ENCODE results near the gene TRAIP. TPM values are rescaled to one million over a fixed set of nuclear protein-coding genes. Genes with fewer than 3 reads are reported as not detected.
A peak's percentile ranks its signal among the peaks of the same experiment; 100 is the strongest.

TRAIP gene
- total and polyA plus RNA-seq, 2 experiments from 2014 or later = 6.7 to 13.3 TPM

DNA sequence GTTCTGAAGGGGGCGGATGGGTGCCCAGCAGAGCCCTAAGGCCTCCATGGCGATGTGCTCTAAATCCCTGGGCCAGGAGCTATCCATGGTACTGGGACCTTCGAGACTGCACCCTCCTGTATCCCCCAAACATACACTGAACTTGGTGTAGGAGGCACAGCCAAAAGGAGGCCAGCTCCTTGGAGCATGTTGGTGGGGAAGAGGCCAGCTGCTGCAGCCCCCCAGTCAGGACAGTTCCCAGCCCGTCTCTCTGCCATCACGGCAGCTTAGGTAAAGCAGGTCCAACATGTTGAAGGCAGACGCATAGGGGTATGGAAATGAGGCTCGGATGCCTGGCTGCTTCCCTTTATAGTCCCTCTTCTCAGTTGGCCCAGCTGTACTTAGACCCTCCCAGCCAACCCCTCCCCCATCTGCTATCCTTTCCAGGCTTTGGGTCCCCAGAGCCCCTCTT, 11.5 kb upstream of the TRAIP start:
- no peaks in the 10 kb centered on the region for H3K9me3 ChIP-seq (ENCODE audit: low read depth)
- peak; percentile 60 to 83 for DNase-seq (ENCODE audit: low read depth in 1 of 2, low spot score in 1 of 2)
- no peak overlapping the region for H3K27ac ChIP-seq
- H3K4me3 ChIP-seq = no peak overlapping the region
- peaks cover 44% of the 10 kb centered on the region for H3K27me3 ChIP-seq
- TF ChIP-seq, protein P1, sequence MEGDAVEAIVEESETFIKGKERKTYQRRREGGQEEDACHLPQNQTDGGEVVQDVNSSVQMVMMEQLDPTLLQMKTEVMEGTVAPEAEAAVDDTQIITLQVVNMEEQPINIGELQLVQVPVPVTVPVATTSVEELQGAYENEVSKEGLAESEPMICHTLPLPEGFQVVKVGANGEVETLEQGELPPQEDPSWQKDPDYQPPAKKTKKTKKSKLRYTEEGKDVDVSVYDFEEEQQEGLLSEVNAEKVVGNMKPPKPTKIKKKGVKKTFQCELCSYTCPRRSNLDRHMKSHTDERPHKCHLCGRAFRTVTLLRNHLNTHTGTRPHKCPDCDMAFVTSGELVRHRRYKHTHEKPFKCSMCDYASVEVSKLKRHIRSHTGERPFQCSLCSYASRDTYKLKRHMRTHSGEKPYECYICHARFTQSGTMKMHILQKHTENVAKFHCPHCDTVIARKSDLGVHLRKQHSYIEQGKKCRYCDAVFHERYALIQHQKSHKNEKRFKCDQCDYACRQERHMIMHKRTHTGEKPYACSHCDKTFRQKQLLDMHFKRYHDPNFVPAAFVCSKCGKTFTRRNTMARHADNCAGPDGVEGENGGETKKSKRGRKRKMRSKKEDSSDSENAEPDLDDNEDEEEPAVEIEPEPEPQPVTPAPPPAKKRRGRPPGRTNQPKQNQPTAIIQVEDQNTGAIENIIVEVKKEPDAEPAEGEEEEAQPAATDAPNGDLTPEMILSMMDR (IDR thresholded peaks at IDR 0.05; ENCODE audit: low read depth, low read length) = no peak
- H3K36me3 ChIP-seq = no peaks in the 10 kb centered on the region
- H3K4me1 ChIP-seq (ENCODE audit: low read depth) = peaks cover 9% of the 10 kb centered on the region

DNA sequence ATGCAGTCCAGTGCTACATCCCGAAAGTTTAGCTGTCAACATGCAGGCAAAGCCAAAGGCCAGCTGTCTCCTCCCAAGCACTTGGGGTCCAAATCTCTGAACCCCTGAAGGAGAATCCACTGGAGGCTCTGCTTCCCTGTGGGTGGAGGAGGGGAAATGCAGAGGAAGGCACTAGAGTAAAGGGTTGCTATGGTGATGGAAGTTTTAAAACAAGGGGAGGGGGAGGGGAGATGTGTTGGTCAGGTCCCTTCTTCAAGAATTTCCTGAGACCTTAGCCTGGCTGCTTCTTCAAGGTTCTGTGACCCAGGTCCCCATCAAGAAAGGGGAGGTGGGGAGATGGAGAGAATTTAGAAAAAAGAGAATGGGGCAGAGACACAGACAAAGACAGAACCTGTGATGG, 11.0 kb upstream of the TRAIP start:
- TF ChIP-seq, protein P1 (IDR thresholded peaks at IDR 0.05; ENCODE audit: low read depth, low read length) = no peak
- Histone ChIP-seq H3K9me3 (ENCODE audit: low read depth) (no peaks in the 10 kb centered on the region), H3K4me1 (ENCODE audit: low read depth) (peaks cover 9% of the 10 kb centered on the region), H3K36me3 (no peaks in the 10 kb centered on the region), H3K27me3 (peaks cover 49% of the 10 kb centered on the region), H3K4me3 (no peak overlapping the region), H3K27ac (no peak overlapping the region)
- no peak for DNase-seq (ENCODE audit: low read depth in 1 of 2, low spot score in 1 of 2)

DNA sequence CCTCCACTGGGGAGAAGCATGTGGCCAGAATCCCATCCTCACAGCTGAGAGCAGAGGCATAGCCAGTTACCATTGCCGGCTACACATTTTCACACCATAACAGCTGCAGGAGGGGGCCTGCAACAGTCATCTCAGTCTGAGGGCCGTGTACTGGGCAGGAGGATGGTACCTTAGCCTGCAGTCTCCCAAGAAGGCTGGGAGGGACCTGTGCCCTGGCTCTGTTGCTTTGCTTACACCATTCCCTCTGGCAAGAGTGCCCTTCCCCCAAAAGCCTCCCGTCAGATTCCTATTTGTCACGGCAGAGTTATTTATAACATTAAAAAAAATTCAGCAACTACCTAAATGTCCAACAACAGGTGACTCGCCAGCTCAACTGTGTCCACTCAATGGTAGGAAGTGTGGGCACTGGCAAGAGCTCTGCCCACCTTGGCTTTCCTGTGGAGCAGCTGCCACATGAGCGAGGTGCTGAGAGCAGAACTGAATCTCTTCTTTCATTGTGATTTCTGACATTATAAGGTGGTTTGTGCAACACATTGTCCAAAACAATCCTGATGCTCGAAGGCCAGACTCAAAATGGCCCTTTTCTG, 8.9 kb upstream of the TRAIP start:
- no peak for DNase-seq (ENCODE audit: low read depth in 1 of 2, low spot score in 1 of 2)
- H3K4me3 ChIP-seq = no peak overlapping the region
- no peaks in the 10 kb centered on the region for H3K9me3 ChIP-seq (ENCODE audit: low read depth)
- H3K27ac ChIP-seq = no peak overlapping the region
- TF ChIP-seq, protein P1 (IDR thresholded peaks at IDR 0.05; ENCODE audit: low read depth, low read length) = no peak
- peaks cover 5% of the 10 kb centered on the region for H3K4me1 ChIP-seq (ENCODE audit: low read depth)
- H3K36me3 ChIP-seq = no peaks in the 10 kb centered on the region
- H3K27me3 ChIP-seq = peaks cover 38% of the 10 kb centered on the region

DNA sequence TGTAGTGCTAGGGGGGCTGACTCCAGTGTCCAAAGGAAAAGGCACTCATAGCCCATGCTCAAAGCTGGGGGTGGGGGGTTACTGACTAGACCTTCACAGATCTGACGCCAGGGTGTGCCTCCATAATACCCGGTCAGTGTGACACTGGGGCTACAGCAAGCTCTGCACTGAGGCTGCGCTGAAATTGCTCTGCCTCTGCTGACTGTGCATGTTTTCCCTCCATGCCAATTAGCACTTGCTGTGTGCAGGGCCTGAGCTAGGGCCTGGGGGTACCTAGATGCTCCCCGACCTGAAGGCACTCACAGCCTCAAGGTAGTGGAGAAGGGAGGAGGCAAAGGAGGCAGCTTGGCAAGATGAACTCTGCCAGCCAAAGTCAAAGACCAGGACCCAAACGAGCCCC, 8.1 kb upstream of the TRAIP start:
- Histone ChIP-seq H3K9me3 (ENCODE audit: low read depth) (no peaks in the 10 kb centered on the region), H3K36me3 (no peaks in the 10 kb centered on the region), H3K4me3 (no peak overlapping the region), H3K4me1 (ENCODE audit: low read depth) (peaks cover 5% of the 10 kb centered on the region), H3K27me3 (peaks cover 30% of the 10 kb centered on the region), H3K27ac (no peak overlapping the region)
- TF ChIP-seq, protein P1 (IDR thresholded peaks at IDR 0.05; ENCODE audit: low read depth, low read length) = no peak
- no peak for DNase-seq (ENCODE audit: low read depth in 1 of 2, low spot score in 1 of 2)

DNA sequence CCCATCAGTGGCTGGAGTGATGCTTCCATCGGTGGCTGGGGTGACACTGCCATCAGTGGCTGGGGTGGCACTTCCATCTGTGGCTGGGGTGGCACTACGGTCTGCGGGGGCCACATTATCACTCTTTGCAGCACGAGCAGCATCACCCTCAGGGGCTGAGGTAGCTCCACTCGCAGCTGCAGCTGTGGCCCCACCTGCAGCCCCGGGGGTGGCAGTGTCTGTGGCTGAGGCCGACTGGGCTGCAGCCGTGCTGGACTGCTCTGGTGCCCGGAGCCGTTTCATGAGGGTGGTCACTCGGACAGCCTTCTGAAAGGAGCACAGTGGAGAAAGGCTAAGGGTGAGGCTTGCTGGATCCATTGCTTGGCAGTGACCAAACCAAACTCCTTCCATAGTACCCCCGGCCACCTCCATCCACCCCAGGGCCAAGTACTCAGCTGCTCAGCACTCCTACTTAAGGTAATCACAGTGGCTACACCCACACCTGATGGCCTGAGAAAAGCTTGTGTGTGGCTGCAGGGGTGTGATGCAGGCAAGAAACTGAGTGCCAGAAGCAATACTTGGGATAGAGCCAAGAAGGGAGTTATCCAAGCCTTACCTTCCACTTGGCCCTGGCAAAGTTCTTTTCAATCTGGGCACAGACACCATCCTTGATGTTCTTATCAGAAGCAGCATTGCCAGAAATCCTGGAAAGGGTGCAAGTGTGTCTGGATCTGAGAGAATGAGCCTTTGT, 3.4 kb upstream of the TRAIP start:
- no peaks in the 10 kb centered on the region for H3K9me3 ChIP-seq (ENCODE audit: low read depth)
- peaks cover 5% of the 10 kb centered on the region for H3K4me1 ChIP-seq (ENCODE audit: low read depth)
- no peaks in the 10 kb centered on the region for H3K36me3 ChIP-seq
- DNase-seq (ENCODE audit: low read depth in 1 of 2, low spot score in 1 of 2) = no peak
- no peak overlapping the region for H3K27ac ChIP-seq
- TF ChIP-seq, protein P1 (IDR thresholded peaks at IDR 0.05; ENCODE audit: low read depth, low read length) = no peak
- H3K4me3 ChIP-seq = no peak overlapping the region
- H3K27me3 ChIP-seq = peaks cover 13% of the 10 kb centered on the region

Data from cardiac muscle cell (in vitro differentiated cells and primary cell).